SK-N-SH treated with all-trans-retinoic acid at 6 μM for 48 hours (cell line): ENCODE measurements around the gene CRYAB.

ENCODE experiments used
- ATAC-seq: fragments of 200-7000 bp; cut with Tn5 transposase; 3 replicates; pipeline ENCODE4 v1.9.1; 2020; ENCODE audit warnings: mild to moderate bottlenecking, moderate library complexity
- ARNTL ChIP-seq: fragments of 450-650 bp; formaldehyde crosslinking; IDR thresholded peaks from 2 replicates; pipeline ENCODE4 v1.5.0; 2020; ENCODE audit warnings: low read depth, mild to moderate bottlenecking, moderate library complexity, borderline replicate concordance
- CSDC2 ChIP-seq: fragments of 250-450 bp; sonication (Bioruptor Pico); IDR thresholded peaks from 2 replicates; pipeline ENCODE4 v1.5.0; 2020; ENCODE audit warnings: mild to moderate bottlenecking, moderate library complexity
- GLIS3 ChIP-seq: fragments of 250-450 bp; sonication (Bioruptor Pico); IDR thresholded peaks from 2 replicates; pipeline ENCODE4 v1.5.0; 2020; ENCODE audit warnings: mild to moderate bottlenecking, moderate library complexity
- ISL1 ChIP-seq: fragments of 250-450 bp; sonication (Bioruptor Pico); IDR thresholded peaks from 2 replicates; pipeline ENCODE4 v2.1.2; 2022; ENCODE audit warnings: mild to moderate bottlenecking, moderate library complexity
- OSR1 ChIP-seq: fragments of 250-450 bp; sonication (Bioruptor Pico); IDR thresholded peaks from 2 replicates; pipeline ENCODE4 v1.8.0; 2022; ENCODE audit warnings: moderate library complexity, mild to moderate bottlenecking, inconsistent platforms
- PATZ1 ChIP-seq: fragments of 250-450 bp; sonication (Bioruptor Pico); IDR thresholded peaks from 2 replicates; pipeline ENCODE4 v1.8.0; 2020; ENCODE audit warnings: mild to moderate bottlenecking, moderate library complexity, borderline replicate concordance
- RARB ChIP-seq: fragments of 250-450 bp; sonication (Bioruptor Pico); IDR thresholded peaks from 2 replicates; pipeline ENCODE4 v1.8.0; 2021; ENCODE audit warnings: mild to moderate bottlenecking, moderate library complexity
- SNAI2 ChIP-seq: fragments of 250-450 bp; sonication (Bioruptor Pico); IDR thresholded peaks from 2 replicates; pipeline ENCODE4 v1.5.0; 2020; ENCODE audit warnings: mild to moderate bottlenecking, moderate library complexity
- TCF4 ChIP-seq: fragments of 250-450 bp; sonication (Bioruptor Pico); IDR thresholded peaks from 2 replicates; pipeline ENCODE4 v1.8.0; 2021; ENCODE audit warnings: mild to moderate bottlenecking, moderate library complexity, borderline replicate concordance
- TOX ChIP-seq: fragments of 250-450 bp; sonication (Bioruptor Pico); IDR thresholded peaks from 2 replicates; pipeline ENCODE4 v1.8.0; 2021; ENCODE audit warnings: mild to moderate bottlenecking, moderate library complexity, borderline replicate concordance
- TSHZ2 ChIP-seq: fragments of 250-450 bp; sonication (Bioruptor Pico); IDR thresholded peaks from 2 replicates; pipeline ENCODE4 v1.5.0; 2020; ENCODE audit warnings: mild to moderate bottlenecking, moderate library complexity
- ZC3H10 ChIP-seq: fragments of 250-450 bp; sonication (Bioruptor Pico); IDR thresholded peaks from 2 replicates; pipeline ENCODE4 v1.5.1; 2021; ENCODE audit warnings: mild to moderate bottlenecking, moderate library complexity
- ZFP3 ChIP-seq: fragments of 250-450 bp; sonication (Bioruptor Pico); IDR thresholded peaks from 2 replicates; pipeline ENCODE4 v1.5.0; 2020; ENCODE audit warnings: mild to moderate bottlenecking, moderate library complexity
- ZFP30 ChIP-seq: fragments of 450-650 bp; formaldehyde crosslinking; IDR thresholded peaks from 2 replicates; pipeline ENCODE4 v1.5.0; 2022; ENCODE audit warnings: mild to moderate bottlenecking, moderate library complexity
- ZNF565 ChIP-seq: fragments of 450-650 bp; formaldehyde crosslinking; conservative IDR thresholded peaks from 2 replicates; pipeline ENCODE4 v1.5.0; 2020; ENCODE audit warnings: low read depth, mild to moderate bottlenecking, moderate library complexity
- ZNF70 ChIP-seq: fragments of 450-650 bp; formaldehyde crosslinking; IDR thresholded peaks from 2 replicates; pipeline ENCODE4 v1.5.0; 2020; ENCODE audit warnings: mild to moderate bottlenecking, moderate library complexity
- ZNF8 ChIP-seq: fragments of 450-650 bp; formaldehyde crosslinking; IDR thresholded peaks from 2 replicates; pipeline ENCODE4 v1.5.0; 2020; ENCODE audit warnings: mild to moderate bottlenecking, moderate library complexity
- TF ChIP-seq, protein P1 (sequence below): fragments of 250-450 bp; sonication (Bioruptor Pico); IDR thresholded peaks from 2 replicates; pipeline ENCODE4 v1.8.0; 2021; ENCODE audit warnings: low read depth, mild to moderate bottlenecking, moderate library complexity, borderline replicate concordance
- TF ChIP-seq, protein P2 (sequence below): fragments of 250-450 bp; sonication (Bioruptor Pico); IDR thresholded peaks from 2 replicates; pipeline ENCODE4 v1.5.1; 2021; ENCODE audit warnings: mild to moderate bottlenecking, moderate library complexity

The CRYAB gene

GRCh38 chr11:111925953-111926352, 14.4 kb upstream of the CRYAB start (continued):
- TF ChIP-seq PATZ1 (CRISPR knock-in tag), result no peak
- TF ChIP-seq, protein P1, sequence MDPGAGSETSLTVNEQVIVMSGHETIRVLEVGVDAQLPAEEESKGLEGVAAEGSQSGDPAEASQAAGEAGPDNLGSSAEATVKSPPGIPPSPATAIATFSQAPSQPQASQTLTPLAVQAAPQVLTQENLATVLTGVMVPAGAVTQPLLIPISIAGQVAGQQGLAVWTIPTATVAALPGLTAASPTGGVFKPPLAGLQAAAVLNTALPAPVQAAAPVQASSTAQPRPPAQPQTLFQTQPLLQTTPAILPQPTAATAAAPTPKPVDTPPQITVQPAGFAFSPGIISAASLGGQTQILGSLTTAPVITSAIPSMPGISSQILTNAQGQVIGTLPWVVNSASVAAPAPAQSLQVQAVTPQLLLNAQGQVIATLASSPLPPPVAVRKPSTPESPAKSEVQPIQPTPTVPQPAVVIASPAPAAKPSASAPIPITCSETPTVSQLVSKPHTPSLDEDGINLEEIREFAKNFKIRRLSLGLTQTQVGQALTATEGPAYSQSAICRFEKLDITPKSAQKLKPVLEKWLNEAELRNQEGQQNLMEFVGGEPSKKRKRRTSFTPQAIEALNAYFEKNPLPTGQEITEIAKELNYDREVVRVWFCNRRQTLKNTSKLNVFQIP (CRISPR knock-in tag), result no peak
- TF ChIP-seq ZFP3 (CRISPR knock-in tag), result no peak
- no peak for TF ChIP-seq TCF4

DNA sequence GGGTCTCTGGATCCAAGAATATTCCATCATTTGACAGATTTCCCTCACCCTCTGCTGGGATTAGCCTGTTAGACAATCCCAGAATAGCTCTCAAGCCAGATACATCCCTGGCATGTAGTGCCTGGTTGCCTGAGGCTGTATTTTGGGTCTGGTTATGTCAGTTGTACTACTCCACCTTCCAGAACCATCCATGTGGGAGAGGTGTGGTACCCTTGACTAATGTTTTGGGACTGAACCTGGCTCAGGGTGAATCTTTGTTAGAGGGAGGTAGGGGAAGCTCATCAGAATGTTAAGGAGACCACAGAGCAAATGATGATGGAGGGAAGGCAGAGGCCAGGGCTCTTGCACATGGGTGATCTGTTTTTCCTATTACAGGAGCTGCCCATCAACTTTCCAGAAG, 12.4 kb upstream of the CRYAB start:
- ATAC-seq, result no peak
- no peak for TF ChIP-seq ZNF70

GRCh38 chr11:111923351-111923788, 11.8 kb upstream of the CRYAB start:
- no peak for TF ChIP-seq ZNF70
- no peak for TF ChIP-seq ZFP30
- TF ChIP-seq SNAI2 (CRISPR knock-in tag), result no peak
- no peak for TF ChIP-seq ISL1 (CRISPR knock-in tag)
- no peak for TF ChIP-seq PATZ1 (CRISPR knock-in tag)
- TF ChIP-seq ARNTL (CRISPR knock-in tag), result no peak
- no peak for ATAC-seq

GRCh38 chr11:111922803-111923202, 11.2 kb upstream of the CRYAB start:
- TF ChIP-seq PATZ1 (CRISPR knock-in tag), result no peak
- TF ChIP-seq, protein P2, sequence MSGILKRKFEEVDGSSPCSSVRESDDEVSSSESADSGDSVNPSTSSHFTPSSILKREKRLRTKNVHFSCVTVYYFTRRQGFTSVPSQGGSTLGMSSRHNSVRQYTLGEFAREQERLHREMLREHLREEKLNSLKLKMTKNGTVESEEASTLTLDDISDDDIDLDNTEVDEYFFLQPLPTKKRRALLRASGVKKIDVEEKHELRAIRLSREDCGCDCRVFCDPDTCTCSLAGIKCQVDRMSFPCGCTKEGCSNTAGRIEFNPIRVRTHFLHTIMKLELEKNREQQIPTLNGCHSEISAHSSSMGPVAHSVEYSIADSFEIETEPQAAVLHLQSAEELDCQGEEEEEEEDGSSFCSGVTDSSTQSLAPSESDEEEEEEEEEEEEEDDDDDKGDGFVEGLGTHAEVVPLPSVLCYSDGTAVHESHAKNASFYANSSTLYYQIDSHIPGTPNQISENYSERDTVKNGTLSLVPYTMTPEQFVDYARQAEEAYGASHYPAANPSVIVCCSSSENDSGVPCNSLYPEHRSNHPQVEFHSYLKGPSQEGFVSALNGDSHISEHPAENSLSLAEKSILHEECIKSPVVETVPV (CRISPR knock-in tag), result no peak
- TF ChIP-seq, protein P1 (CRISPR knock-in tag), result no peak
- no peak for TF ChIP-seq ARNTL (CRISPR knock-in tag)
- no peak for TF ChIP-seq TSHZ2 (CRISPR knock-in tag)
- TF ChIP-seq ZNF8 (CRISPR knock-in tag), result no peak
- TF ChIP-seq CSDC2 (CRISPR knock-in tag), result no peak
- TF ChIP-seq TOX (CRISPR knock-in tag), result no peak
- no peak for TF ChIP-seq ZNF70
- TF ChIP-seq RARB (CRISPR knock-in tag), result no peak
- TF ChIP-seq ZC3H10 (CRISPR knock-in tag), result no peak
- TF ChIP-seq TCF4, result no peak
- no peak for TF ChIP-seq GLIS3
- TF ChIP-seq ZNF565, result no peak
- no peak for TF ChIP-seq OSR1 (CRISPR knock-in tag)
- TF ChIP-seq, all 23 proteins: peak for 0
- no peak for ATAC-seq
